Tibial artery (tissue), 4 donors: ENCODE data around the gene ICAM1.

Source experiments
- DNase-seq, 2 donors: peaks; one replicate each; pipeline ENCODE4 v3.0.0-alpha.2; 2019
- H3K27ac ChIP-seq, 2 donors: fragments of 200-600 bp; sonication (generic) in 1 of 2; 1 replicate in 1 of 2; 2 replicates in 1 of 2; pipeline ENCODE4 v1.5.1; 2018 to 2019; ENCODE audit warnings: mild to moderate bottlenecking in 1 of 2
- H3K27me3 ChIP-seq, 2 donors: fragments of 200-600 bp; sonication (generic) in 1 of 2; one replicate each; pipeline versions ENCODE4 v1.5.1 to v1.6.0; 2016 to 2019
- H3K36me3 ChIP-seq, 3 donors: fragments of 200-600 bp; sonication (generic) in 2 of 3; one replicate each; pipeline ENCODE4 v1.5.1; 2016 to 2019; ENCODE audit warnings: mild to moderate bottlenecking in 2 of 3
- H3K4me1 ChIP-seq, 4 donors: fragments of 200-600 bp; sonication (generic) in 2 of 4; 1 replicate in 3 of 4; 2 replicates in 1 of 4; pipeline ENCODE4 v1.5.1; 2016 to 2019
- H3K4me3 ChIP-seq, 2 donors: fragments of 200-600 bp; sonication (generic) in 1 of 2; 1 replicate in 1 of 2; 2 replicates in 1 of 2; pipeline ENCODE4 v1.5.1; 2018 to 2019; ENCODE audit warnings: mild to moderate bottlenecking in 2 of 2
- H3K9me3 ChIP-seq, 3 donors: fragments of 200-600 bp; sonication (generic) in 1 of 3; one replicate each; pipeline ENCODE4 v1.5.1; 2016 to 2019
- CTCF ChIP-seq, 2 experiments: fragments of 200-600 bp in 1 of 2; fragments of 450-650 bp in 1 of 2; IDR thresholded peaks; one replicate each; pipeline ENCODE4 v1.5.1; 2017 to 2019; ENCODE audit warnings: antibody characterized with exemption in 2 of 2, mild to moderate bottlenecking in 1 of 2, moderate library complexity in 1 of 2
- intact Hi-C: fragments of 100-400 bp; cut with DNase I; formaldehyde crosslinking; loops from one replicate; pipeline ENCODE4 v1.15.0; 2023; ENCODE audit warnings: low total_unique reads

ICAM1 gene

GRCh38 chr19:10288662-10289166 lies 17.8 kb downstream of the ICAM1 start:
- H3K9me3 ChIP-seq = no peaks in the 10 kb centered on the region
- peaks cover 0 to 22% (median 19%) of the 10 kb centered on the region in 3 donors for H3K36me3 ChIP-seq
- no peak for DNase-seq
- H3K27ac ChIP-seq = no peak overlapping the region
- H3K27me3 ChIP-seq = peaks cover 6 to 91% of the 10 kb centered on the region in 2 donors
- no peak for TF ChIP-seq CTCF (IDR thresholded peaks at IDR 0.05)
- intact Hi-C loops = no loop called here
- peaks cover 0 to 64% (median 55%) of the 10 kb centered on the region in 4 donors for H3K4me1 ChIP-seq
- H3K4me3 ChIP-seq = peak overlapping the region in 1 of 2 donors; percentile 40

GRCh38 chr19:10289167-10289835 lies 18.4 kb downstream of the ICAM1 start:
- DNase-seq = no peak
- intact Hi-C loops = no loop called here
- H3K27me3 ChIP-seq = peaks cover 6 to 91% of the 10 kb centered on the region in 2 donors
- no peaks in the 10 kb centered on the region for H3K9me3 ChIP-seq
- peaks cover 0 to 16% (median 13%) of the 10 kb centered on the region in 3 donors for H3K36me3 ChIP-seq
- peaks cover 0 to 64% (median 55%) of the 10 kb centered on the region in 4 donors for H3K4me1 ChIP-seq
- no peak for TF ChIP-seq CTCF (IDR thresholded peaks at IDR 0.05)
- peak overlapping the region; percentile 15 to 40 for H3K4me3 ChIP-seq
- no peak overlapping the region for H3K27ac ChIP-seq

GRCh38 chr19:10289836-10290356 lies 19.0 kb downstream of the ICAM1 start, which contains the start of gene ICAM5:
ICAM5 (plus strand) TSS chr19:10289952; CDS start chr19:10290044, 92 bp downstream.
- Histone ChIP-seq H3K4me3 (peak within 1 kb of the TSS; percentile 32 to 40), H3K27me3 (peaks cover 6 to 91% of the 10 kb centered on the region in 2 donors), H3K36me3 (peaks cover 0 to 10% (median 8%) of the 10 kb centered on the region in 3 donors), H3K9me3 (no peaks in the 10 kb centered on the region), H3K27ac (no peak within 1 kb of the TSS), H3K4me1 (peaks cover 0 to 64% (median 55%) of the 10 kb centered on the region in 4 donors)
- intact Hi-C loops = no loop called here
- no peak for DNase-seq
- no peak for TF ChIP-seq CTCF (IDR thresholded peaks at IDR 0.05)

GRCh38 chr19:10290357-10290875 lies 19.5 kb downstream of the ICAM1 start:
- TF ChIP-seq CTCF (IDR thresholded peaks at IDR 0.05) = no peak
- peaks cover 0 to 5% (median 3%) of the 10 kb centered on the region in 3 donors for H3K36me3 ChIP-seq
- peaks cover 6 to 96% of the 10 kb centered on the region in 2 donors for H3K27me3 ChIP-seq
- no peak for DNase-seq
- intact Hi-C loops = no loop called here
- H3K4me1 ChIP-seq = peaks cover 0 to 68% (median 59%) of the 10 kb centered on the region in 4 donors
- H3K27ac ChIP-seq = no peak overlapping the region
- H3K4me3 ChIP-seq = peak overlapping the region in 1 of 2 donors; percentile 40
- H3K9me3 ChIP-seq = no peaks in the 10 kb centered on the region

- DNase-seq = no peak
- Histone ChIP-seq H3K9me3 (no peaks in the 10 kb centered on the region), H3K27me3 (peaks cover 6 to 97% of the 10 kb centered on the region in 2 donors), H3K27ac (no peak overlapping the region), H3K36me3 (no peaks in the 10 kb centered on the region), H3K4me1 (peaks cover 0 to 74% (median 65%) of the 10 kb centered on the region in 4 donors), H3K4me3 (peak overlapping the region; percentile 32 to 40)
- no peak for TF ChIP-seq CTCF (IDR thresholded peaks at IDR 0.05)
- intact Hi-C loops = no loop called here
These were observed 20.1 kb downstream of the ICAM1 start for GRCh38 chr19:10290876-10291553.
